Astrocyte of the spinal cord (primary cell): ENCODE measurements around the gene GRM7.
A peak's percentile ranks its signal among the peaks of the same experiment; 100 is the strongest.

Source experiments
- DNase-seq: peaks from one replicate; pipeline ENCODE4 v3.0.0; 2011; ENCODE audit warnings: low read depth, low spot score
- H3K4me3 ChIP-seq: 2 replicates; pipeline ENCODE4 v1.5.1; 2011; ENCODE audit warnings: low read depth, mild to moderate bottlenecking, low read length, moderate library complexity
- CTCF ChIP-seq: IDR thresholded peaks from 2 replicates; pipeline ENCODE4 v1.5.1; 2012; ENCODE audit warnings: low read depth, mild to moderate bottlenecking, low read length, inconsistent platforms
- in situ Hi-C: cut with HindIII; loops from 2 replicates; pipeline ENCODE4 v1.10.0; 2017; ENCODE audit warnings: low sequenced_read_pairs

GRM7 gene

DNA sequence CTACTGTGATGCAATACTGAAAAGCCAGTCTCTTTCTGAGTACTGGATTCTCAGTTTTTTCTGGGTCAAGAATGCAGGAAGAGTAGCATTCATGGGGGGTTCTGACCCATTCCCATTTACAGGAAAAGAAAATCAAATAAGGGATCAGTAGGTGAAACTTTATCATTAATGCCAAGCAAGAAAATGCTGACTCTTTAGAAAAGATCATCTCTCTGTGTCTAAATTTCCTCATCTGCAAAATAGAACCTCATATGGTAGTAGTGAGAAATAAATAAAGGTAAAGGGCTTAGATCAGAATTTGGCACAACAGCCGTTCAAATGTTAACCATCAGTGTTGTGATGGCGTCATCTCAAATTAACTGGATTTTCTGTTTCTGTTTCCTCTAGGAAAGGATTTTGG, 833.1 kb downstream of the GRM7 start:
- in situ Hi-C loops = no loop called here
- no peak overlapping the region for H3K4me3 ChIP-seq
- no peak for TF ChIP-seq CTCF
- no peak for DNase-seq

- TF ChIP-seq CTCF = no peak
- in situ Hi-C loops = no loop called here
- H3K4me3 ChIP-seq = no peak overlapping the region
- DNase-seq = peak; percentile 5
These were observed 834.1 kb downstream of the GRM7 start for GRCh38 chr3:7695049-7695448.

DNA sequence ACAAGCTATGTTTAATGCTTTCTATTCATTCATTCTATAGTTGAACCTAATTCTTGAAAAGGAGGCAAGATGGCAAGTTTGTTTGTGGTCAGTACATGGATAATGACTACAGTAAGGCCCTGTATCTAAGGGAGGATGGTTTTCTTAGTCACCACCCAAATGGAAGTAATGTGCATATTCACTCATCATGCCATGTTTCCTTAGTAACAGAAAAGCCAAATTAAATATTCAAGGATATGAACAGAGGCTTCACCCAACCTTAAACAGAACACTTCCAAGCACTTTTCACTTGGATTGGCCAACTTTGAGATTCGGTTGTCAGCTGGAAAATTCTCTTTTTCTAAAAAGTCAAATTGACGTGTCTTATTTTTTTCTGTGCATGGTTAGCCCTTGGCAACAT, 835.4 kb downstream of the GRM7 start:
- DNase-seq = peak; percentile 26
- TF ChIP-seq CTCF = no peak
- in situ Hi-C loops = no loop called here
- no peak overlapping the region for H3K4me3 ChIP-seq

GRCh38 chr3:7697548-7697947, 836.6 kb downstream of the GRM7 start:
- DNase-seq = no peak
- no peak for TF ChIP-seq CTCF
- in situ Hi-C loops = no loop called here
- no peak overlapping the region for H3K4me3 ChIP-seq

DNA sequence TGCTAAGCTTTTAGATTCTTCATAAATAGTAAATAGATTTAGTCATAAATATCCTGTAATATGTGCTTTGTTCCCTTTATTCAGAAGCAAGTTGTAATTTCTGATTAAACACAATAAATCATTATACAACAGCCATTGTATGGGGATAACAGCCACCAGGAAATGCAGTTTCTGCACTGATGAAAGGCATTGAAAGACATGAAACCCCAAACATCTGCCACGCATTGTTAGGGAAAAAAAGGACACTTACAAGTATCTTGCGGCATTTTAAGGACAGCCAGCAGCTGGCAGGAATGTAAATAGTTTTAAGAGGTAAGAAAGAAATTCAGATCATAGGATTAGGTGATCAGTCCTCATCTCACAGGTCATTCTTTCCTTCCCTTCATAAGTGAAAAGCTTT, 839.6 kb downstream of the GRM7 start:
- DNase-seq = no peak
- H3K4me3 ChIP-seq = no peak overlapping the region
- in situ Hi-C loops = no loop called here
- TF ChIP-seq CTCF = no peak

DNA sequence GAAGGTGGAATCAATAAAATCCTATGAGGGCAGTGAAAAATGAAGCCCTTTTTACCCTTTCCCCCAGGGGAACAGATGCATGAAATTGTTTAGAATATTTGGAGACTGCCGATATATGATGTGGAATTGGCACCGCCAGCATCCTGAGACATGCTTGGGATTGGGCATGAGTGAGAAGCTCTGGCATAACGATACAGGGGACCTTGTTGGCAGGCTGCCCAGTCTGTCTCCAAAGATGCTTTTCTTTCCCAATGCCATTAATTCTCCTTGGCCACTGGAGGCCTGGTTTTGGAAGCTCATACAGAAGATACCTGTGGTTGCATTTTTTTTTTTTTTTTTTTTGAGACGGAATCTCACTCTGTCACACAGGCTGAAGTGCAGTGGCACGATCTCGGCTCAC, 840.1 kb downstream of the GRM7 start:
- in situ Hi-C loops = no loop called here

More for the DNA sequence above, 840.1 kb downstream of the GRM7 start:
- no peak for DNase-seq
- H3K4me3 ChIP-seq = no peak overlapping the region
- TF ChIP-seq CTCF = no peak
